Kidney (tissue), 14 donors: ENCODE results near the gene JAK3. TPM values are rescaled to one million over a fixed set of nuclear protein-coding genes. Genes with fewer than 3 reads are reported as not detected.

Experiments used
- DNase-seq, 5 donors: peaks; one replicate each; pipeline ENCODE4 v3.0.0-alpha.2; 2013 to 2020
- FAIRE-seq: peaks from 2 replicates; lab custom pipeline; 2012; peaks lifted over from hg19 to GRCh38; lab: Jason Lieb, UNC
- H3K27ac ChIP-seq, 2 donors: one replicate each; pipeline ENCODE4 v1.7.0; 2013; ENCODE audit warnings: low read depth in 2 of 2, low read length in 2 of 2, inconsistent platforms in 1 of 2
- H3K27me3 ChIP-seq: one replicate; pipeline ENCODE4 v1.7.1; 2013; ENCODE audit warnings: low read length, inconsistent platforms; ENCODE audit not compliant: control insufficient read depth, insufficient read depth
- H3K36me3 ChIP-seq, 3 donors: one replicate each; pipeline versions ENCODE4 v1.7.0 to v1.7.1; 2013; ENCODE audit warnings: low read length in 3 of 3, control low read depth in 1 of 3, inconsistent platforms in 1 of 3; ENCODE audit not compliant: insufficient read depth in 3 of 3, control insufficient read depth in 2 of 3
- H3K4me1 ChIP-seq, 3 donors: one replicate each; pipeline versions ENCODE4 v1.7.0 to v1.7.1; 2013; ENCODE audit warnings: low read length in 3 of 3, inconsistent platforms in 1 of 3, low read depth in 1 of 3; ENCODE audit not compliant: control insufficient read depth in 2 of 3, insufficient read depth in 2 of 3
- H3K4me3 ChIP-seq, 3 donors: one replicate each; pipeline versions ENCODE4 v1.7.0 to v1.8.1; 2013; ENCODE audit warnings: low read length in 3 of 3, control low read depth in 1 of 3, inconsistent platforms in 1 of 3
- H3K9ac ChIP-seq, 3 donors: one replicate each; pipeline versions ENCODE4 v1.7.0 to v1.7.1; 2013; ENCODE audit warnings: low read length in 3 of 3, control low read depth in 1 of 3, inconsistent platforms in 1 of 3
- H3K9me3 ChIP-seq, 3 donors: one replicate each; pipeline versions ENCODE4 v1.7.0 to v1.7.1; 2013; ENCODE audit warnings: low read length in 3 of 3, control low read depth in 1 of 3, inconsistent platforms in 1 of 3; ENCODE audit not compliant: control insufficient read depth in 2 of 3, insufficient read depth in 1 of 3
- CTCF ChIP-seq: IDR thresholded peaks from 3 replicates; pipeline ENCODE4 v1.5.1; 2012; ENCODE audit warnings: mild to moderate bottlenecking, moderate library complexity, borderline replicate concordance; ENCODE audit not compliant: insufficient read depth; ENCODE audit errors: extremely low read depth
- intact Hi-C: fragments of 100-400 bp; cut with DNase I; formaldehyde crosslinking; loops from one replicate; pipeline ENCODE4 v1.11.1; 2022
- polyA plus RNA-seq: library from polyadenylated mRNA; stranded (reverse); fragments of 350-450 nt; fragmentation: Illumina TruSeq; extraction: RNeasy Lipid Tissue Mini Kit (QIAGEN cat#74804); gene quantifications from one replicate; pipeline ENCODE4 v1.2.3, GENCODE V29; 2014; ENCODE audit warnings: low read depth, low replicate concordance; ENCODE audit not compliant: insufficient read depth
- total RNA-seq: library from RNA; stranded (reverse); fragmentation: NEBNext Ultra II Directional; extraction: Animal tissue kit (Norgen Biotek cat#: 25700); gene quantifications from one replicate; pipeline ENCODE4 v1.2.1, GENCODE V29; 2021
- donor health status: control.
- donor health status: control.
- donor health status: control.
- donor health status: control.
- donor health status: control.
- donor health status: DM: yes; HTN: yes; CAD: no.
- donor health status: Normal renal cell carcinoma (clear cell type).

The JAK3 gene
- total and polyA plus RNA-seq, 2 donors from 2014 or later, result 3.5 to 30.8 TPM

GRCh38 chr19:17790059-17790780 lies 57.6 kb downstream of the JAK3 start:
- H3K9me3 ChIP-seq, result no peaks in the 10 kb centered on the region
- intact Hi-C loops, result no loop called here
- H3K27ac ChIP-seq, result no peak overlapping the region
- H3K4me3 ChIP-seq, result no peak overlapping the region
- H3K4me1 ChIP-seq, result no peaks in the 10 kb centered on the region
- TF ChIP-seq CTCF, result no peak
- no peaks in the 10 kb centered on the region for H3K36me3 ChIP-seq
- FAIRE-seq (no peak), DNase-seq (no peak)
- H3K9ac ChIP-seq, result no peak overlapping the region
- no peaks in the 10 kb centered on the region for H3K27me3 ChIP-seq

- no peak for FAIRE-seq
- H3K27me3 ChIP-seq, result no peaks in the 10 kb centered on the region
- intact Hi-C loops, result no loop called here
- H3K27ac ChIP-seq, result no peak overlapping the region
- TF ChIP-seq CTCF, result no peak
- no peaks in the 10 kb centered on the region for H3K9me3 ChIP-seq
- no peak overlapping the region for H3K4me3 ChIP-seq
- no peaks in the 10 kb centered on the region for H3K36me3 ChIP-seq
- H3K9ac ChIP-seq, result no peak overlapping the region
- no peak for DNase-seq
- no peaks in the 10 kb centered on the region for H3K4me1 ChIP-seq
Observed at GRCh38 chr19:17788632-17789031, 59.1 kb downstream of the JAK3 start.

- Histone ChIP-seq H3K4me3 (no peak overlapping the region), H3K27ac (no peak overlapping the region), H3K9me3 (no peaks in the 10 kb centered on the region), H3K36me3 (no peaks in the 10 kb centered on the region), H3K27me3 (no peaks in the 10 kb centered on the region), H3K4me1 (no peaks in the 10 kb centered on the region), H3K9ac (no peak overlapping the region)
- DNase-seq (no peak), FAIRE-seq (no peak)
- no peak for TF ChIP-seq CTCF
- intact Hi-C loops, result no loop called here
Observed at GRCh38 chr19:17787274-17787913, 60.4 kb downstream of the JAK3 start.
